Measurements from ENCODE around the gene MTERF4. TPM values are rescaled to one million over a fixed set of nuclear protein-coding genes. Genes with fewer than 3 reads are reported as not detected.

The MTERF4 gene
- total RNA-seq, 5 donors from 2014 or later (not counting 1 experiment from before 2014, with no cell fraction given), result 78.7 to 171 (median 109) TPM

DNA sequence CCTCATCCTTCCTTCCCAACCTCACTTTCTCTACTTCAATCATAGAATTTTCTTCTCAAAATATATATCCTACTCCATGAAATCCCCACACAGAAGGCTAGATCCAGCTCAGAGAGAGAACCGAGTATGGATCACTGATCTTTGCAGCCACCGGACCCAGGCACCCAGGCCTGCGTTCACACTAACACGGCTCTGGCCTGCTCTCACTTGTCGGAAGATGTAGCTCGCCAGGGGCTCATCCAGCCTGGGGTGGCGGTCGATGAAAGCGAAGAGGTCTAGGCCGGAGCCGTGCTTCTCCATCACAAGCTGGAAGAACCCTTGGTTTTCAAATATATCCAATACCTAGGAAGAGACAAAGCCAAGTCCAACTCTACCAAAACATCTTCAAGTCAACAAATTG is 12.7 kb upstream of the MTERF4 start:
- no peaks in the 10 kb centered on the region for H3K27me3 ChIP-seq (replicated peaks in 1 of 2; ENCODE audit: control insufficient read depth in 2 of 2, extremely low read depth in 1 of 2, insufficient read depth in 2 of 2, low read length in 1 of 2)
- peaks cover 29 to 40% (median 40%) of the 10 kb centered on the region in 3 donors for H3K4me1 Mint-ChIP-seq
- H3K4me3 ChIP-seq (ENCODE audit: control insufficient read depth in 1 of 2, extremely low read depth in 1 of 2, low read length in 1 of 2), result no peak overlapping the region
- WGBS (ENCODE audit: insufficient coverage), result 96% methylated on average over 11 of the region's 11 CpGs
- H3K27me3 Mint-ChIP-seq, result no peaks in the 10 kb centered on the region
- H3K9me3 Mint-ChIP-seq, result peaks cover 0 to 3% (median 0%) of the 10 kb centered on the region in 3 donors
- DNase-seq, result no peak
- no peak overlapping the region for H3K27ac ChIP-seq (ENCODE audit: low read length)
- peaks cover 51% of the 10 kb centered on the region for H3K36me3 Mint-ChIP-seq
- POLR2A ChIA-PET, result no interaction called here
- H3K4me1 ChIP-seq (ENCODE audit: control insufficient read depth in 1 of 2, extremely low read depth in 1 of 2, insufficient read depth in 2 of 2, low read length in 2 of 2), result peaks cover 2 to 26% of the 10 kb centered on the region in 2 experiments
- no peaks in the 10 kb centered on the region for H3K9me3 ChIP-seq
- H3K36me3 ChIP-seq (ENCODE audit: control insufficient read depth in 2 of 2, extremely low read depth in 1 of 2, insufficient read depth in 1 of 2, low read length in 1 of 2), result peaks cover 0 to 19% of the 10 kb centered on the region in 2 donors
- peak overlapping the region in 1 of 2 donors; percentile 64 for H3K27ac Mint-ChIP-seq
- no peak for ATAC-seq (replicated peaks in 1 of 4)
- CTCF ChIA-PET, result no interaction called here
- no peak overlapping the region for H3K4me3 Mint-ChIP-seq

DNA sequence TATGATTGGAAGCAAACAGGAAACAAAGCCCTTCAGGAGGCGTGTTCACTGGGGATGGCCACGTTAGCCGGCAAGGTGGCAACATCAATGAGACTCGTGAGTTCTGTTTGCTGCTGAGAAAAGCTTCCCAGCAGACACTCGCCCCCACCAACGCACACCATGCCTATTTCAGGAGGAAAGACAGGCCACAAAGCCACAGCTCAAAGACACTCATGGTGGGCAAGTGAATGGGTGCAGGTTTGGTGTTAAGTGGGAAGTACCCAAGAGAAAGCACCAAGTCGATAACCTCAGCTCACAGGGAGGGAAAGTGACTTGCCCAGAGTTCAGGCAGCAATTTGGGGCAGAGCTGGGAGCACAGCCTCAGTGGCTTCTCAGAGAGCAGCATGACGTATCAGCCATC is 10.5 kb upstream of the MTERF4 start:
- peaks cover 52 to 62% (median 56%) of the 10 kb centered on the region in 3 donors for H3K4me1 Mint-ChIP-seq
- ChIA-PET POLR2A (interaction anchor here in 1 of 2 donors (0.6 to 0.7 kb wide), 2 partner anchors 10 to 37 kb away, joined by 3 read pairs; partner anchors contain the start of gene PASK), CTCF (interaction anchor here (0.7 to 1.4 kb wide), 3 partner anchors 11 to 34 kb away, joined by 3 to 4 read pairs (median 3); no protein-coding TSS in a partner anchor)
- H3K9me3 Mint-ChIP-seq, result peaks cover 0 to 9% (median 3%) of the 10 kb centered on the region in 3 donors
- no peaks in the 10 kb centered on the region for H3K27me3 Mint-ChIP-seq
- Histone ChIP-seq H3K4me3 (ENCODE audit: control insufficient read depth in 1 of 2, extremely low read depth in 1 of 2, low read length in 1 of 2) (peak overlapping the region in 1 of 2 donors; percentile 60), H3K27me3 (replicated peaks in 1 of 2; ENCODE audit: control insufficient read depth in 2 of 2, extremely low read depth in 1 of 2, insufficient read depth in 2 of 2, low read length in 1 of 2) (no peaks in the 10 kb centered on the region), H3K4me1 (ENCODE audit: control insufficient read depth in 1 of 2, extremely low read depth in 1 of 2, insufficient read depth in 2 of 2, low read length in 2 of 2) (peaks cover 15 to 46% of the 10 kb centered on the region in 2 experiments), H3K9me3 (no peaks in the 10 kb centered on the region), H3K27ac (ENCODE audit: low read length) (peak overlapping the region; percentile 81), H3K36me3 (ENCODE audit: control insufficient read depth in 2 of 2, extremely low read depth in 1 of 2, insufficient read depth in 1 of 2, low read length in 1 of 2) (peaks cover 0 to 26% of the 10 kb centered on the region in 2 donors)
- WGBS (ENCODE audit: insufficient coverage), result 75% methylated on average over 1 of the region's 8 CpGs
- peak; percentile 14 to 61 (median 22) for ATAC-seq (replicated peaks in 1 of 4)
- peak overlapping the region; percentile 95 to 99 for H3K27ac Mint-ChIP-seq
- peak overlapping the region; percentile 83 to 95 (median 91) for H3K4me3 Mint-ChIP-seq
- peaks cover 57% of the 10 kb centered on the region for H3K36me3 Mint-ChIP-seq
- DNase-seq, result peak in 29 of 35 experiments; percentile 27 to 83 (median 51)

DNA sequence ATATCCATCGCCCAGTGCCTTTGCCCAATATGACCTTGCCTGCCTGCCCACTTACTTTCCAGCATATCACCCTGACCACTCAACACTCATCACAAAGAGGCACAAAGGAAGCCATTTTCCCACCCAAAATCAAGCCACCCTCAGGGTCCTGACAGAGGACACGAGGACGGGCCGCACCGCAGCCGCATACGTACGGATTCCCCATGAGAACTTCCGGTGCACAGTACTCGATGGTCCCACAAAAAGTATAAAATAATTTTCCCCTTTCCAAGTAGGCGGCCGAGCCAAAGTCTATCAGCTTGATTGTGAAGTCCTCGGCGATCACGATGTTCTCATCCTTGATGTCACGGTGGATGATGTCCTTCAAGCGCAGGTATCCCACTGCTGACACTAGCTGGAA is 10.0 kb upstream of the MTERF4 start:
- peaks cover 0 to 9% (median 3%) of the 10 kb centered on the region in 3 donors for H3K9me3 Mint-ChIP-seq
- H3K4me3 ChIP-seq (ENCODE audit: control insufficient read depth in 1 of 2, extremely low read depth in 1 of 2, low read length in 1 of 2), result peak overlapping the region; percentile 60 to 62
- H3K4me1 ChIP-seq (ENCODE audit: control insufficient read depth in 1 of 2, extremely low read depth in 1 of 2, insufficient read depth in 2 of 2, low read length in 2 of 2), result peaks cover 15 to 51% of the 10 kb centered on the region in 2 experiments
- peaks cover 56 to 63% (median 62%) of the 10 kb centered on the region in 3 donors for H3K4me1 Mint-ChIP-seq
- no peaks in the 10 kb centered on the region for H3K27me3 Mint-ChIP-seq
- DNase-seq, result no peak
- H3K36me3 Mint-ChIP-seq, result peaks cover 56% of the 10 kb centered on the region
- POLR2A ChIA-PET, result interaction anchor here in 1 of 2 donors (0.7 kb wide), 1 partner anchor 9 kb away, joined by 3 read pairs; no protein-coding TSS in a partner anchor
- H3K4me3 Mint-ChIP-seq, result peak overlapping the region; percentile 83 to 95 (median 91)
- H3K27ac ChIP-seq (ENCODE audit: low read length), result peak overlapping the region; percentile 81
- no peaks in the 10 kb centered on the region for H3K27me3 ChIP-seq (replicated peaks in 1 of 2; ENCODE audit: control insufficient read depth in 2 of 2, extremely low read depth in 1 of 2, insufficient read depth in 2 of 2, low read length in 1 of 2)
- H3K27ac Mint-ChIP-seq, result peak overlapping the region; percentile 95 to 99
- peaks cover 0 to 32% of the 10 kb centered on the region in 2 donors for H3K36me3 ChIP-seq (ENCODE audit: control insufficient read depth in 2 of 2, extremely low read depth in 1 of 2, insufficient read depth in 1 of 2, low read length in 1 of 2)
- CTCF ChIA-PET, result interaction anchor here (1.1 to 1.4 kb wide), 2 partner anchors 16 to 34 kb away, joined by 3 to 4 read pairs; no protein-coding TSS in a partner anchor
- no peak for ATAC-seq (replicated peaks in 1 of 4)
- 60% methylated on average over 12 of the region's 17 CpGs for WGBS (ENCODE audit: insufficient coverage)
- H3K9me3 ChIP-seq, result no peaks in the 10 kb centered on the region

DNA sequence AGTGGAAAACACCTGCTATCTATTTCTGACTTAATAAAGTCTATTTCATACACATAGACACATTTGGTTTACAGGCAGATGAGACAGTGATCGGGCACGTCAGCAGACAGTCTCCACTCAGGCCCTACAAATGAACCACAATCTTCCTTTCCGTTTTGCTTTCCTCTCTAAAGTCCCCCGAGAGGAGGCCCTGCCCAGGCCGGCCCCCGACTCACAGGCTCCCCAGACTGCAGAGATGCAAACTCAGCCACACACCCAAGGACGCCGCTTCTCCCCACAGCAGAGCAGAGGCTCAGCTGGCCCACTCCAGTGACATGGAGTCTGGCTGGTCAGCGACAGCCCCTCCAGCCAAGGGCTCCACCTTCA is 9.3 kb upstream of the MTERF4 start:
- H3K4me1 Mint-ChIP-seq, result peaks cover 60 to 66% (median 62%) of the 10 kb centered on the region in 3 donors
- POLR2A ChIA-PET, result no interaction called here
- peak overlapping the region; percentile 60 to 62 for H3K4me3 ChIP-seq (ENCODE audit: control insufficient read depth in 1 of 2, extremely low read depth in 1 of 2, low read length in 1 of 2)

DNA sequence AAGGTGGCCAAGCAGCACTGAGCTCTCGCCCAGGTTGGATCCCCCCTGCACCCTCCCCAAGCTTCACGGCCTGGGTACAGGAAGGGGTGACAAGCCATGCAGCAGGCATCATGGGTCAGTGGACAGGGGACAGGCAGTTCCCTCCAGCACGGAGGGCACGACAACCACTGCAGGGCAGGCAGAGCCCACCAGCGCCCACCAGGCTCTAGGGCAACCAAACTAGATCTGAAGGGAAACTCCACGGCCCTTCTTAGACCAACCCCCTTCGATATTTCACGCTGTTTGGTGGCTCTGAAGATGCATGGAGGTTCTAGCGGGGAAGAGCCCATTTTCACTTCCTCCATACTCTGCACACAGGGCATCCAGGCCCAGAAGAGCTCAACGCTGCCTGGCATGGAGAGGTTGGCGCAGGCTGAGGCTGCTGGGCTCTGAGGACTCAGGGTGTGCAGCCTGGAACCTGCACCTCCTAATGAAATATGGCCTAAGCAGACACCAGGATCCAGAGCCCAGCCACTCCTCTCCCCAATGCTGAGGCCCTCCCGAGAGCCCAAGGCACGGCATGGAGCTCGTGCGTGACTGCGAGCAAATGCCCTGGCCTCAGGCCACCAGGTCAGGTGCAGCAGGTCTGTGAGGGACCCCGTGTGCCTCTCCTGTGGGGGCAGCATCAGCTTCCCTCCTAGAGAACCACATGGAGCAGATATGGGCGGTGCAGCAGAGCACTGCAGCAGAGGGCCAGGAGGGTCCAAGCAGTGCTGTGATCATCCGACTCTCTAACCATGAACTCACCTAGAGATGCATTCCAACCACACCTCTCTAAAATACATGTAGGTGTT is 8.7 kb upstream of the MTERF4 start:
- WGBS (ENCODE audit: insufficient coverage), result 65% methylated on average over 13 of the region's 19 CpGs
- Mint-ChIP-seq H3K9me3 (peaks cover 0 to 9% (median 3%) of the 10 kb centered on the region in 3 donors), H3K27ac (peak overlapping the region; percentile 95 to 99), H3K4me3 (peak overlapping the region; percentile 83 to 95 (median 91)), H3K4me1 (peaks cover 57 to 71% (median 67%) of the 10 kb centered on the region in 3 donors), H3K36me3 (peaks cover 44% of the 10 kb centered on the region), H3K27me3 (no peaks in the 10 kb centered on the region)
- peak overlapping the region; percentile 60 to 62 for H3K4me3 ChIP-seq (ENCODE audit: control insufficient read depth in 1 of 2, extremely low read depth in 1 of 2, low read length in 1 of 2)
- no peaks in the 10 kb centered on the region for H3K9me3 ChIP-seq
- H3K36me3 ChIP-seq (ENCODE audit: control insufficient read depth in 2 of 2, extremely low read depth in 1 of 2, insufficient read depth in 1 of 2, low read length in 1 of 2), result peaks cover 0 to 43% of the 10 kb centered on the region in 2 donors
- ATAC-seq (replicated peaks in 1 of 4) (peak in 3 of 4 experiments; percentile 5 to 12 (median 9)), DNase-seq (peak in 4 of 35 experiments; percentile 11 to 52 (median 27))
- peaks cover 15 to 60% of the 10 kb centered on the region in 2 experiments for H3K4me1 ChIP-seq (ENCODE audit: control insufficient read depth in 1 of 2, extremely low read depth in 1 of 2, insufficient read depth in 2 of 2, low read length in 2 of 2)
- ChIA-PET CTCF (interaction anchor here in 1 of 2 donors (0.6 kb wide), 1 partner anchor 15 kb away, joined by 3 read pairs; no protein-coding TSS in a partner anchor), POLR2A (interaction anchor here (0.6 to 1.1 kb wide), 3 partner anchors 15 to 67 kb away, joined by 3 read pairs; no protein-coding TSS in a partner anchor)
- H3K27me3 ChIP-seq (replicated peaks in 1 of 2; ENCODE audit: control insufficient read depth in 2 of 2, extremely low read depth in 1 of 2, insufficient read depth in 2 of 2, low read length in 1 of 2), result no peaks in the 10 kb centered on the region
- peak overlapping the region; percentile 81 for H3K27ac ChIP-seq (ENCODE audit: low read length)

More for the DNA sequence above, 9.3 kb upstream of the MTERF4 start:
- Mint-ChIP-seq H3K36me3 (peaks cover 50% of the 10 kb centered on the region), H3K27ac (peak overlapping the region; percentile 95 to 99), H3K4me3 (peak overlapping the region; percentile 83 to 95 (median 91)), H3K9me3 (peaks cover 0 to 9% (median 3%) of the 10 kb centered on the region in 3 donors), H3K27me3 (no peaks in the 10 kb centered on the region)
- CTCF ChIA-PET, result no interaction called here
- H3K27ac ChIP-seq (ENCODE audit: low read length), result peak overlapping the region; percentile 81
- H3K27me3 ChIP-seq (replicated peaks in 1 of 2; ENCODE audit: control insufficient read depth in 2 of 2, extremely low read depth in 1 of 2, insufficient read depth in 2 of 2, low read length in 1 of 2), result no peaks in the 10 kb centered on the region
- peaks cover 15 to 57% of the 10 kb centered on the region in 2 experiments for H3K4me1 ChIP-seq (ENCODE audit: control insufficient read depth in 1 of 2, extremely low read depth in 1 of 2, insufficient read depth in 2 of 2, low read length in 2 of 2)
- H3K9me3 ChIP-seq, result no peaks in the 10 kb centered on the region
- 58% methylated on average over 6 of the region's 9 CpGs for WGBS (ENCODE audit: insufficient coverage)
- DNase-seq, result peak in 13 of 35 experiments; percentile 25 to 65 (median 39)
- ATAC-seq (replicated peaks in 1 of 4), result peak in 3 of 4 experiments; percentile 11 to 60 (median 15)
- peaks cover 0 to 38% of the 10 kb centered on the region in 2 donors for H3K36me3 ChIP-seq (ENCODE audit: control insufficient read depth in 2 of 2, extremely low read depth in 1 of 2, insufficient read depth in 1 of 2, low read length in 1 of 2)

DNA sequence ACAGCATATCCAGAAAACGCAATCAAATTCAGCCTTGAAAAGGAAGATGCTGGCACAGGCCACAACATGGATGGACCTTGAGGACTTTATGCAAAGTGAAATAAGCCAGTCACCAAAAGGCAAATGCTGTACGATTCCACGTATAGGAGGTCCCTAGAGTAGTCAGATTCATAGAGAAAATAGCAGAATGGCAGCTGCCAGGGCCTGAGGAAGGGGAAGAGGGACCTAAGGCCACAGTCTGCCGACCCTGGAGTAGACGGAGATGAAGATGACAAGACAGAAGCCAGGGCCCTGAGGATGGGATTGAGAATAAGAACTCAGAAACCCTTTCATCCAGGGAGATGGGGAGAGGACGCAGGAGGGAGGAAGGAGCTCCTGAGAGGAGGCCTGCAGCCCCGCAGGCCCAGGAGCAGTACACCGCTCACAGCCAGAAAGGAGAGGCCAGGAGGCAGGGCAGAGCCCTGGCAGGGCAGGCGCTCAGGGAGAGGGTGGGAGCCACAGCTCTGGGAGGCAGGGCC is 8.1 kb upstream of the MTERF4 start:
- H3K36me3 ChIP-seq (ENCODE audit: control insufficient read depth in 2 of 2, extremely low read depth in 1 of 2, insufficient read depth in 1 of 2, low read length in 1 of 2), result peaks cover 0 to 49% of the 10 kb centered on the region in 2 donors
- H3K27ac ChIP-seq (ENCODE audit: low read length), result peak overlapping the region; percentile 81
- Mint-ChIP-seq H3K4me1 (peaks cover 63 to 78% (median 71%) of the 10 kb centered on the region in 3 donors), H3K36me3 (peaks cover 42% of the 10 kb centered on the region), H3K27ac (peak overlapping the region; percentile 95 to 99), H3K4me3 (peak overlapping the region; percentile 83 to 95 (median 91)), H3K27me3 (no peaks in the 10 kb centered on the region), H3K9me3 (peaks cover 0 to 9% (median 3%) of the 10 kb centered on the region in 3 donors)
- H3K27me3 ChIP-seq (replicated peaks in 1 of 2; ENCODE audit: control insufficient read depth in 2 of 2, extremely low read depth in 1 of 2, insufficient read depth in 2 of 2, low read length in 1 of 2), result no peaks in the 10 kb centered on the region
- DNase-seq (no peak), ATAC-seq (replicated peaks in 1 of 4) (peak in 2 of 4 experiments; percentile 3 to 7)
- H3K4me3 ChIP-seq (ENCODE audit: control insufficient read depth in 1 of 2, extremely low read depth in 1 of 2, low read length in 1 of 2), result peak overlapping the region; percentile 60 to 62
- H3K4me1 ChIP-seq (ENCODE audit: control insufficient read depth in 1 of 2, extremely low read depth in 1 of 2, insufficient read depth in 2 of 2, low read length in 2 of 2), result peaks cover 15 to 67% of the 10 kb centered on the region in 2 experiments
- CTCF ChIA-PET, result no interaction called here
- WGBS (ENCODE audit: insufficient coverage), result 72% methylated on average over 8 of the region's 9 CpGs
- POLR2A ChIA-PET, result interaction anchor here (0.6 to 1.1 kb wide), 3 partner anchors 14 to 67 kb away, joined by 3 read pairs; no protein-coding TSS in a partner anchor
- no peaks in the 10 kb centered on the region for H3K9me3 ChIP-seq
